Endothelial cell of umbilical vein (primary cell): ENCODE data around the gene NFATC3.

Experiments
- CTCF ChIP-seq, 2 donors: IDR thresholded peaks; 1 replicate in 1 of 2; 2 replicates in 1 of 2; pipeline ENCODE4 v1.5.1; 2011; ENCODE audit warnings: low read length in 2 of 2, mild to moderate bottlenecking in 2 of 2, moderate library complexity in 2 of 2, control low read depth in 1 of 2, inconsistent platforms in 1 of 2, low read depth in 1 of 2; ENCODE audit not compliant: insufficient read depth in 1 of 2; ENCODE audit errors: extremely low read depth in 1 of 2
- EZH2 ChIP-seq: IDR thresholded peaks from 2 replicates; pipeline ENCODE4 v1.6.1; 2012; ENCODE audit warnings: borderline replicate concordance, low read depth, mild to moderate bottlenecking, moderate library complexity, low read length, inconsistent platforms; ENCODE audit not compliant: severe bottlenecking
- JUN ChIP-seq: IDR thresholded peaks from 2 replicates; pipeline ENCODE4 v1.6.1; 2011; ENCODE audit warnings: borderline replicate concordance, low read depth; ENCODE audit not compliant: insufficient read length, insufficient read depth
- MYC ChIP-seq: IDR thresholded peaks from one replicate; pipeline ENCODE4 v1.6.1; 2011; ENCODE audit warnings: mild to moderate bottlenecking, low read depth, low read length
- POLR2A ChIP-seq: IDR thresholded peaks from 2 replicates; pipeline ENCODE4 v1.6.1; 2012; ENCODE audit warnings: low read depth, mild to moderate bottlenecking, control low read depth, low read length

- TF ChIP-seq POLR2A (no peak), CTCF (IDR thresholded peaks at IDR 0.05; ENCODE audit: extremely low read depth in 1 of 2, insufficient read depth in 1 of 2, low read depth in 1 of 2, low read length in 2 of 2) (no peak), JUN (no peak), EZH2 (no peak), MYC (no peak)
These were observed 64.4 kb downstream of the NFATC3 start for GRCh38 chr16:68149596-68149995.
